Aorta (tissue), 5 donors: Measurements from ENCODE around the gene MC1R. TPM values are rescaled to one million over a fixed set of nuclear protein-coding genes. Genes with fewer than 3 reads are reported as not detected.
"Not testable (repeated sequence)": the region's sequence is repeated elsewhere in the genome, so short reads cannot be mapped to it uniquely, and the experiment has no call there.

Experiments used
- ATAC-seq: fragments of 200-7000 bp; cut with Tn5 transposase; one replicate; pipeline ENCODE4 v1.9.1; 2022; ENCODE audit warnings: moderate library complexity; ENCODE audit not compliant: low FRiP score
- DNase-seq, 2 donors: peaks; one replicate each; pipeline ENCODE4 v3.0.0-alpha.2; 2020
- H3K27ac ChIP-seq, 2 donors: one replicate each; pipeline ENCODE4 v1.5.1; 2013; ENCODE audit warnings: low read length in 2 of 2, mild to moderate bottlenecking in 2 of 2, moderate library complexity in 2 of 2, control low read depth in 1 of 2, inconsistent platforms in 1 of 2, low read depth in 1 of 2
- H3K27me3 ChIP-seq, 2 donors: one replicate each; pipeline ENCODE4 v1.6.1; 2013; ENCODE audit warnings: control low read depth in 1 of 2, low read length in 1 of 2, mild to moderate bottlenecking in 1 of 2, moderate library complexity in 1 of 2; ENCODE audit not compliant: insufficient read depth in 2 of 2, control insufficient read depth in 1 of 2
- H3K36me3 ChIP-seq, 2 donors: one replicate each; pipeline ENCODE4 v1.6.1; 2013; ENCODE audit warnings: control low read depth in 1 of 2, low read length in 1 of 2, mild to moderate bottlenecking in 1 of 2; ENCODE audit not compliant: insufficient read depth in 2 of 2, control insufficient read depth in 1 of 2
- H3K4me1 ChIP-seq, 2 donors: one replicate each; pipeline ENCODE4 v1.6.1; 2013; ENCODE audit warnings: low read length in 2 of 2, control low read depth in 1 of 2, mild to moderate bottlenecking in 1 of 2, moderate library complexity in 1 of 2; ENCODE audit not compliant: insufficient read depth in 2 of 2, control insufficient read depth in 1 of 2
- H3K4me3 ChIP-seq, 2 donors: one replicate each; pipeline ENCODE4 v1.5.1; 2013; ENCODE audit warnings: low read length in 2 of 2, control low read depth in 1 of 2, mild to moderate bottlenecking in 1 of 2
- H3K9me3 ChIP-seq: one replicate; pipeline ENCODE4 v1.6.1; 2013; ENCODE audit warnings: mild to moderate bottlenecking, low read length; ENCODE audit not compliant: control insufficient read depth
- WGBS, 2 donors: extraction: QIAGEN DNeasy Blood & Tissue Kit; methylation state at CpG; one replicate each; pipeline ENCODE4 v1.1.7; 2013; 5-methylcytosine and 5-hydroxymethylcytosine counted together
- intact Hi-C, 2 donors: fragments of 100-400 bp; cut with DNase I; formaldehyde crosslinking; loops; one replicate each; pipeline versions ENCODE4 v1.14.2 to v1.15.0; 2022
- polyA plus RNA-seq, 2 donors: library from polyadenylated mRNA; stranded (reverse); fragments of 200-250 nt; gene quantifications; one replicate each; pipeline ENCODE4 v1.2.3, GENCODE V29; 2013
- total RNA-seq, 2 donors: library from RNA; stranded (reverse); fragmentation: NEBNext Ultra II Directional; extraction: Animal tissue kit (Norgen Biotek cat#: 25700); gene quantifications; one replicate each; pipeline ENCODE4 v1.2.1, GENCODE V29; 2021
- donor health status: healthy with polysubstance abuse.
- donor health status: Bipolar disorder and iron deficiency.
- donor health status: DM: no; HTN: no; CAD: no.
- donor health status: DM: no; HTN: no; CAD: no.
- donor health status: DM: yes; HTN: yes; CAD: no.

Gene MC1R
- total and polyA plus RNA-seq, 4 donors = 1.5 to 12.1 (median 7.5) TPM

GRCh38 chr16:89966756-89967155, 48.1 kb downstream of the MC1R start:
- no peaks in the 10 kb centered on the region for H3K4me1 ChIP-seq
- H3K36me3 ChIP-seq = no peaks in the 10 kb centered on the region
- intact Hi-C loops = no loop called here
- DNase-seq (no peak), ATAC-seq (no peak)
- no peaks in the 10 kb centered on the region for H3K27me3 ChIP-seq
- no peak overlapping the region for H3K4me3 ChIP-seq
- no peak overlapping the region for H3K27ac ChIP-seq
- WGBS, 2 donors = 75 to 80% methylated on average over 9 of the region's 9 CpGs
- H3K9me3 ChIP-seq = no peaks in the 10 kb centered on the region

DNA sequence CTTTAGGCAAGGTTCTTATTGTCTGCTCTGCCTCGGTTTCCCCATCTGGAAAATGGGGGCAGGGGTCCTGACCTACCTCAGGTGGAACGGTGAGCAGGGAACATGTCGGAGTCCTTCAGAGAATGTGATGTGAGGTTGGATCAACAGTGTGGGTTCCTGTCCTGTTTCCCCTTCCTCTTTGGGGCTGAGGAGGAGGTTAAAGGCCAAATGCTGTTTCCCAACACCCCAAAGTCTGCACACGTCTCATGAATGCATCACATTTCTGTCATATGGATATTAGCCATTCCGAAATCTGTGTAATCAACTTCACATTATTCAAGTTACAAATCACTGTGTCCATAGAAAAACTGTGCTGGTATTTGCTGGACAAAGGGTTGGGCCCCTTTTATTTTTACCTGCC, 48.8 kb downstream of the MC1R start:
- H3K36me3 ChIP-seq, H3K27ac ChIP-seq, ATAC-seq, H3K9me3 ChIP-seq, H3K4me1 ChIP-seq, intact Hi-C loops, DNase-seq, H3K27me3 ChIP-seq, H3K4me3 ChIP-seq: not testable (repeated sequence)
- 82 to 85% methylated on average over 5 of the region's 5 CpGs for WGBS, 2 donors

DNA sequence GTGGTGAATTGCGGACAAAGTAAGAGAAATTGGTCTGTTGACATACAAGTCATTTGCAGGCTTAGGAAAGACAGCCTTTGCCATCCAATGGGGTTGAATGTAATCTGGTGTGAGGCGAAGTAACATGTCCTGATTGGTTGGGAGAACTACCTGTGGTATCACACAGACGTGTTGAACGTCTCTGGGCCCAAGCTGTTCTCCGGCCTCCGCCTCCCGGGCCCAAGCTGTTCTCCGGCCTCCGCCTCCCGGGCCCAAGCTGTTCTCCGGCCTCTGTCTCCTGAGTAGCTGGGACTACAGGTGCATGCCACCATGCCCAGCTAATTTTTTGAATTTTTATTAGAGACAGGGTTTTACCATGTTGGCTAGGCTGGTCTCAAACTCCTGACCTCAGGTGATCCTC, 49.4 kb downstream of the MC1R start:
- H3K4me1 ChIP-seq, H3K36me3 ChIP-seq, H3K27me3 ChIP-seq, ATAC-seq, intact Hi-C loops, H3K9me3 ChIP-seq, H3K4me3 ChIP-seq, H3K27ac ChIP-seq, DNase-seq: not testable (repeated sequence)
- WGBS, 2 donors = 86 to 88% methylated on average over 11 of the region's 11 CpGs

- intact Hi-C loops = loop anchor here in 1 of 2 donors (10.0 kb wide), 1 partner anchor 95 kb away; the partner anchor contains the start of gene TCF25
- WGBS, 2 donors = 96 to 97% methylated on average over 6 of the region's 6 CpGs
- H3K27me3 ChIP-seq = no peaks in the 10 kb centered on the region
- H3K36me3 ChIP-seq = no peaks in the 10 kb centered on the region
- H3K27ac ChIP-seq = no peak overlapping the region
- no peaks in the 10 kb centered on the region for H3K9me3 ChIP-seq
- no peak for DNase-seq
- ATAC-seq = no peak
- no peak overlapping the region for H3K4me3 ChIP-seq
- no peaks in the 10 kb centered on the region for H3K4me1 ChIP-seq
Observed at GRCh38 chr16:89969741-89970410, 51.2 kb downstream of the MC1R start.

Other genes starting within 250 kb of the MC1R start
- gene CDK10, start 232.2 kb upstream of the MC1R start, total RNA-seq = 10 to 100 TPM; 29.9 to 71.1 TPM
- 100 to 1,000 TPM in 1 of 2 donors, 10 to 100 TPM in 1; 24.7 to 134 TPM for gene CDK10, start 232.2 kb upstream of the MC1R start, polyA plus RNA-seq
- 10 to 100 TPM in 1 of 2 donors, 1 to 10 TPM in 1; 9.1 to 13.4 TPM for gene SPATA2L, start 217.2 kb upstream of the MC1R start, total RNA-seq
- gene SPATA2L, start 217.2 kb upstream of the MC1R start, polyA plus RNA-seq = 10 to 100 TPM in 1 of 2 donors, 1 to 10 TPM in 1; 4.9 to 12.0 TPM
- gene VPS9D1, start 198.0 kb upstream of the MC1R start, total RNA-seq = 10 to 100 TPM; 10.3 to 15.3 TPM
- gene VPS9D1, start 198.0 kb upstream of the MC1R start, polyA plus RNA-seq = 10 to 100 TPM in 1 of 2 donors, 1 to 10 TPM in 1; 5.1 to 34.5 TPM
- gene ZNF276, start 197.3 kb upstream of the MC1R start, total RNA-seq = 10 to 100 TPM; 23.6 to 30.4 TPM
- 10 to 100 TPM in 1 of 2 donors, 1 to 10 TPM in 1; 3.3 to 47.7 TPM for gene ZNF276, start 197.3 kb upstream of the MC1R start, polyA plus RNA-seq
- gene FANCA, start 102.2 kb upstream of the MC1R start, total RNA-seq = 1 to 10 TPM; 3.9 to 6.9 TPM
- 1 to 10 TPM; 2.0 to 3.5 TPM for gene FANCA, start 102.2 kb upstream of the MC1R start, polyA plus RNA-seq
- 1 to 10 TPM in 1 of 2 donors, under 1 TPM in 1; 0.62 to 2.2 TPM for gene SPIRE2, start 90.4 kb upstream of the MC1R start, total RNA-seq
- gene SPIRE2, start 90.4 kb upstream of the MC1R start, polyA plus RNA-seq = 1 to 10 TPM; 1.4 to 2.3 TPM
- 100 to 1,000 TPM; 207 to 224 TPM for gene TCF25, start 45.3 kb upstream of the MC1R start, total RNA-seq
- gene TCF25, start 45.3 kb upstream of the MC1R start, polyA plus RNA-seq = 100 to 1,000 TPM in 1 of 2 donors, 10 to 100 TPM in 1; 47.6 to 273 TPM
- gene TUBB3, start 4.5 kb downstream of the MC1R start, total RNA-seq = 10 to 100 TPM in 1 of 2 donors, 1 to 10 TPM in 1; 5.6 to 12.5 TPM
- gene TUBB3, start 4.5 kb downstream of the MC1R start, polyA plus RNA-seq = 1 to 10 TPM in 1 of 2 donors, under 1 TPM in 1; 0.38 to 2.4 TPM
- gene DEF8, start 29.9 kb downstream of the MC1R start, total RNA-seq = 10 to 100 TPM; 55.0 to 69.3 TPM
- 10 to 100 TPM; 53.6 to 78.0 TPM for gene DEF8, start 29.9 kb downstream of the MC1R start, polyA plus RNA-seq
- gene DBNDD1, start 100.6 kb downstream of the MC1R start, total RNA-seq = 1 to 10 TPM; 1.1 to 3.5 TPM
- gene DBNDD1, start 100.6 kb downstream of the MC1R start, polyA plus RNA-seq = 1 to 10 TPM; 3.0 to 3.2 TPM
- not detected for gene PRDM7, start 158.5 kb downstream of the MC1R start, total RNA-seq
- gene PRDM7, start 158.5 kb downstream of the MC1R start, polyA plus RNA-seq = not detected